DOHH2 (cell line): ENCODE results near the gene GYPC.

Experiments
- EZH2phosphoT487 ChIP-seq: fragments of 200-600 bp; sonication (generic); IDR thresholded peaks from 2 replicates; pipeline ENCODE4 v1.6.1; 2017; ENCODE audit warnings: borderline replicate concordance, mild to moderate bottlenecking, antibody characterized with exemption, low read length, moderate library complexity, mixed read lengths
- TF ChIP-seq, protein P1 (sequence below): fragments of 200-600 bp; sonication (generic); IDR thresholded peaks from one replicate; pipeline ENCODE4 v1.5.1; 2014; ENCODE audit warnings: antibody characterized with exemption, mild to moderate bottlenecking, low read depth, low read length; ENCODE audit not compliant: poor library complexity, severe bottlenecking

DNA sequence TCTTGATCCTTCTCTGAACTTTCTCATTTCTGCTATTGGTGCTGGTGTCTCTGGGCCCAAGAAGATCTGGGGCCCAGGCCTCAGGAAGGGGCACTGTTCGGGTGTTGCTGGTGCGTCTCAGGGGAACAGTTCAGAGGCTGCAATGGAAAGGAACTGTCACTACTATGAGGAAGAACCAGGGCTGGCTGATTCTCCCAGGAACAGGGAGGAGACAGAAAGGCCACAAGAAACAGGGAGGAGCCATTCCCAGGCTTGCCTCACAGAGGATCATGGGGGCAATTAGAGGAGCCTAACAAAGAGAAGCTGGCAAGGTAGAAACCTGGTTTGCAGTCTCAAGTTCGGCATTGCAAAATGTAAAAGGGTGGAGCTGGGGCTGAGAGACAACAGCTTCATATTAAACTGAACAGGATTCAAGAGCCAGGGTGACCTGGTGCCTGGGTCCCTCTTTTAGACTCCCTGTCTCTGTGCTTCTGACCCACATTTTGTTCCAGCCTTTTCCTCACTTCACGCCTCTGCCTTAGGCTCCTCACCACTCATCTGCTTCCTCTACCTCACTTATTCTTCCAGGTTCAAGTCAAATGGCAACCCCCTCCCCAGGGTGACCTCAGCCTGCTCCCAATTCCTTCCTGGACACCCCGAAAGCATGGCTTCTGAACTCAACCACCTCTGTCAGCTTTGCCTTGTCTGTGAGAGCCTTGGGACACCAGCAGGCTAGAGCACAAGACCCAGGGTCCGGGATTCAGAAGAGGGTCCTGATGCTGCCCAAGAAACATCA, 58.4 kb downstream of the GYPC start:
- TF ChIP-seq, protein P1, sequence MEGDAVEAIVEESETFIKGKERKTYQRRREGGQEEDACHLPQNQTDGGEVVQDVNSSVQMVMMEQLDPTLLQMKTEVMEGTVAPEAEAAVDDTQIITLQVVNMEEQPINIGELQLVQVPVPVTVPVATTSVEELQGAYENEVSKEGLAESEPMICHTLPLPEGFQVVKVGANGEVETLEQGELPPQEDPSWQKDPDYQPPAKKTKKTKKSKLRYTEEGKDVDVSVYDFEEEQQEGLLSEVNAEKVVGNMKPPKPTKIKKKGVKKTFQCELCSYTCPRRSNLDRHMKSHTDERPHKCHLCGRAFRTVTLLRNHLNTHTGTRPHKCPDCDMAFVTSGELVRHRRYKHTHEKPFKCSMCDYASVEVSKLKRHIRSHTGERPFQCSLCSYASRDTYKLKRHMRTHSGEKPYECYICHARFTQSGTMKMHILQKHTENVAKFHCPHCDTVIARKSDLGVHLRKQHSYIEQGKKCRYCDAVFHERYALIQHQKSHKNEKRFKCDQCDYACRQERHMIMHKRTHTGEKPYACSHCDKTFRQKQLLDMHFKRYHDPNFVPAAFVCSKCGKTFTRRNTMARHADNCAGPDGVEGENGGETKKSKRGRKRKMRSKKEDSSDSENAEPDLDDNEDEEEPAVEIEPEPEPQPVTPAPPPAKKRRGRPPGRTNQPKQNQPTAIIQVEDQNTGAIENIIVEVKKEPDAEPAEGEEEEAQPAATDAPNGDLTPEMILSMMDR = no peak
- no peak for TF ChIP-seq EZH2phosphoT487
